Airway epithelial cell (primary cell): ENCODE results near the gene IQGAP1. TPM values are rescaled to one million over a fixed set of nuclear protein-coding genes. Genes with fewer than 3 reads are reported as not detected.

Source experiments
- total RNA-seq: library from RNA; depleted of rRNA; stranded (reverse); fragments of >200 nt; gene quantifications from 2 replicates; pipeline ENCODE4 v1.2.3, GENCODE V29; 2015

Gene IQGAP1, protein sequence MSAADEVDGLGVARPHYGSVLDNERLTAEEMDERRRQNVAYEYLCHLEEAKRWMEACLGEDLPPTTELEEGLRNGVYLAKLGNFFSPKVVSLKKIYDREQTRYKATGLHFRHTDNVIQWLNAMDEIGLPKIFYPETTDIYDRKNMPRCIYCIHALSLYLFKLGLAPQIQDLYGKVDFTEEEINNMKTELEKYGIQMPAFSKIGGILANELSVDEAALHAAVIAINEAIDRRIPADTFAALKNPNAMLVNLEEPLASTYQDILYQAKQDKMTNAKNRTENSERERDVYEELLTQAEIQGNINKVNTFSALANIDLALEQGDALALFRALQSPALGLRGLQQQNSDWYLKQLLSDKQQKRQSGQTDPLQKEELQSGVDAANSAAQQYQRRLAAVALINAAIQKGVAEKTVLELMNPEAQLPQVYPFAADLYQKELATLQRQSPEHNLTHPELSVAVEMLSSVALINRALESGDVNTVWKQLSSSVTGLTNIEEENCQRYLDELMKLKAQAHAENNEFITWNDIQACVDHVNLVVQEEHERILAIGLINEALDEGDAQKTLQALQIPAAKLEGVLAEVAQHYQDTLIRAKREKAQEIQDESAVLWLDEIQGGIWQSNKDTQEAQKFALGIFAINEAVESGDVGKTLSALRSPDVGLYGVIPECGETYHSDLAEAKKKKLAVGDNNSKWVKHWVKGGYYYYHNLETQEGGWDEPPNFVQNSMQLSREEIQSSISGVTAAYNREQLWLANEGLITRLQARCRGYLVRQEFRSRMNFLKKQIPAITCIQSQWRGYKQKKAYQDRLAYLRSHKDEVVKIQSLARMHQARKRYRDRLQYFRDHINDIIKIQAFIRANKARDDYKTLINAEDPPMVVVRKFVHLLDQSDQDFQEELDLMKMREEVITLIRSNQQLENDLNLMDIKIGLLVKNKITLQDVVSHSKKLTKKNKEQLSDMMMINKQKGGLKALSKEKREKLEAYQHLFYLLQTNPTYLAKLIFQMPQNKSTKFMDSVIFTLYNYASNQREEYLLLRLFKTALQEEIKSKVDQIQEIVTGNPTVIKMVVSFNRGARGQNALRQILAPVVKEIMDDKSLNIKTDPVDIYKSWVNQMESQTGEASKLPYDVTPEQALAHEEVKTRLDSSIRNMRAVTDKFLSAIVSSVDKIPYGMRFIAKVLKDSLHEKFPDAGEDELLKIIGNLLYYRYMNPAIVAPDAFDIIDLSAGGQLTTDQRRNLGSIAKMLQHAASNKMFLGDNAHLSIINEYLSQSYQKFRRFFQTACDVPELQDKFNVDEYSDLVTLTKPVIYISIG (N-terminal part only)
- total RNA-seq = 147 and 194 TPM in 2 replicates

DNA sequence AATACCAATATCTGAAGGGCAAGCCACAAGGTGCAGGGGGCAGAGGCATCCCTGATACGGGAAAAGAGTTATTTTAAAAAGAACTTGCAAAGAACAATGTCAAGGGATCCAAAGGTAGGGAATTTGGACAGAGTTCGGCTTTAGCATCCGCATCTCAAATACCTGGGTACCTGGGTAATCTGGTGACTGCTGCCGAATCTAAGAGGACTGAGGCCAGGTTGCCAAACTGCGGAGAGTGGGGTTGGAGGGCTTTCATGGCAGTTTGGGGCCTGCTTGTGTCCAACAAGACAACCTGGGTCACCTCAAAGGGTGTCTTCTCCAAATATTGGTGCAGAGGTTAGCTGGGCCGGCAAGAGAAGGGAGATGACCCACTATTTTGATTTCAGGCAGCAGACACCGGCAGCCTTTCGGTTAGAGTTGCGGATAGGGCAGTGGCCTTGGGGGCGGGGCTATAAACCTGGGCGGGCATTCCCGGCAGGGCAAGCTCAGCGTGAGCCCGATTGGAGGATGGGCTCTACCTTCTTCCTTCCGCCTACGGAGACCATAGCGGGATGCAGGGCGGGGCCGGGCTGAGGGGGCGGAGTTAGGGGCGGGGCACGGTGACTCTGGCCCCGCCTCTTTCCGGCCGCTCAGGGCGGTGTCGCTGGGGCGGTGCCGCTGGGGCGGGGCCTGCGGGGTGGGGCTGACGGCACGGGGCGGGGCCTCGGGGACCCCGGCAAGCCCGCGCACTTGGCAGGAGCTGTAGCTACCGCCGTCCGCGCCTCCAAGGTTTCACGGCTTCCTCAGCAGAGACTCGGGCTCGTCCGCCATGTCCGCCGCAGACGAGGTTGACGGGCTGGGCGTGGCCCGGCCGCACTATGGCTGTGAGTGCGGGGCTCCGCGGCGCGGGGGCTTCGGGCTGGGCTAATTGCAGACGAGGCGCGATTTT, at the start of gene IQGAP1:
Gene IQGAP1, plus strand, starts transcription at position 709 of the 928 bp plus-strand sequence. Its CDS starts 100 bp downstream, at position 809.

DNA sequence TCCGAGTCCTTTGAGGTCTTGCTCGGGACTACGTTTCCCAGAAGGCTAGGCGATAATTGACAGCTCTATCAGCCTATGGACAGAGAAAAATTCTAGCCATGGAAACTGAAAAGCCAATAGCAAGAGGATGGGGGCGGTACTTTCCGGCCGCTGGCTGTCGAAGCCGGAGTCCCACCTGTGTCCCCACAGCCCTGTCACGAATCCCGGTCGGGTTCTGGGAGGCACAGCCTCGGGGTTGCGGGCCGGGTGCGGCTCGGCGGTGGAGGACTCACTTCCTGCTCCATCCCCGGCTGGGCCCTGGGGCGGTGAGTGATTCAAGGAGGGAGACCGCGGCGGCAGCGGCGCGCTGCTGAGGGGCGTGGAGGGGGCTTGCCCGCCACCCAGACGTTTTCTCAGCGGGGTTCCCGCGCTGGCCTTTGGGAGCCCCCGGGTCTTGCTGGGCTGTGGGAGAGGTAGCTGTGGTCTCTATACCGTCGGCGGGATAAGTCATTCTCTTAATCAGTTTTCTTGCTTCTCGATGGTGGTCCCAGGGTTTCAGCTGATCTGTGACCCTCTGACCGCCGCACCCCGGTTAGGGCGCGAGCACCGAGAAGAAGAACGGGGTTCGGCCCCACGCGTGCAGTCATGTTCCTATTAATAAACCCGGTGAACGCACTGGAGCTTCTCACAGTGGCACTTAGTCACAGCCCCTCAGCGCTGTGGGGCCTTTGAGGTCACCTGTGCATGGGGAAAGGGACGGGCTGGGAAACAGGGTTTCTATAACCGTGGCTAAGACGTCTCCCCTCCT, 35.7 kb upstream of the IQGAP1 start, which contains the start of gene ZNF774:
Gene ZNF774, plus strand, starts transcription at position 178 of the 787 bp plus-strand sequence. CDS start 2,377 bp downstream, outside the sequence.

DNA sequence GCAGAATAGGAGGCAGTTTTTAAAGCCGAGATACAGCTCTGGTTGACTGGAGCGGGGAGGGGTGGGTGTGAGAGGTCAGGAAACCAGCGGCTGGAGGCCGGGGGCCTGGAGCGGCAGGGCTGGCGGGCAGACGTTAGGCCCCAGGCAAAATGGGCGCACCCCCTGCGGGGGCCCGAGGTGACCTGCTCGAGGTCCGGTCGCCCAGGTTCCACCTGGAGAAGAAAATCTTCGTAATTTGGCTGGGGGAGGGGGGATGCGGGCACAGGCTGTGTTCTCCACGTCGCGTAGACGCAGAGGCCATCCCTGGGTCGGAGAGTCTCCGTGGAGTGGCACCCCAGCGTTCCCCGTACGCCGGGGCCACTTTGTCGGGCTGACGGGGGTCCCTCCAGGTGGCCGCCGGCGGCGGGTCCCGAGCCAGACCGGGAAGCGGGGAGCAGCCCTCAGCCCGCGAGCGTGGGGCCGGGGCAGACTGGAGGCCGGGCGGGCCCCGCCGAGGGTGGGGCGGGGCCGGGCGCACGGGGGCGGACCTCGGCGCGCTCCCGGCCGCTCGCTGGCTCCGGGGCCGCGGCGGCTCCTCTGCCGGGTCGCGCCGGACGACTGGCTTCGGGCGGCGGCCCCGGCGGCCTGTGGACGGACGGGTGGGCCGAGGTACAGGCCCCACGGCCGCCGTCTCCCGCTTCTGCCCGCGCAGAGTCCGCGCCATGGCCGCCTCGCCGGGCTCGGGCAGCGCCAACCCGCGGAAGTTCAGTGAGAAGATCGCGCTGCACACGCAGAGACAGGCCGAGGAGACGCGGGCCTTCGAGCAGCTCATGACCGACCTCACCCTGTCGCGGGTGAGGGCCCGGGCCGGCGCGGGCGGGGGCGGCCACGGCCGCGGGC, 141.6 kb downstream of the IQGAP1 start, which contains the start of gene CRTC3:
Gene CRTC3, plus strand, starts transcription at position 553 of the 879 bp plus-strand sequence. Its CDS starts 149 bp downstream, at position 702.

Other genes starting within 250 kb of the IQGAP1 start
- gene SEMA4B, start 186.9 kb upstream of the IQGAP1 start, total RNA-seq = 171 and 185 TPM in 2 replicates
- gene CIB1, start 154.3 kb upstream of the IQGAP1 start, total RNA-seq = 40.0 and 49.6 TPM in 2 replicates
- 1.6 and 3.4 TPM in 2 replicates for gene GDPGP1, start 154.0 kb upstream of the IQGAP1 start, total RNA-seq
- not detected in 2 replicates for gene TTLL13, start 138.7 kb upstream of the IQGAP1 start, total RNA-seq
- gene NGRN, start 122.6 kb upstream of the IQGAP1 start, total RNA-seq = 58.9 and 63.5 TPM in 2 replicates
- 1.5 and 1.9 TPM in 2 replicates for gene ZNF774, start 36.0 kb upstream of the IQGAP1 start, total RNA-seq
- gene CRTC3, start 141.7 kb downstream of the IQGAP1 start, total RNA-seq = 6.8 and 12.5 TPM in 2 replicates